Measurements from ENCODE around the gene PTPRU.

DNA sequence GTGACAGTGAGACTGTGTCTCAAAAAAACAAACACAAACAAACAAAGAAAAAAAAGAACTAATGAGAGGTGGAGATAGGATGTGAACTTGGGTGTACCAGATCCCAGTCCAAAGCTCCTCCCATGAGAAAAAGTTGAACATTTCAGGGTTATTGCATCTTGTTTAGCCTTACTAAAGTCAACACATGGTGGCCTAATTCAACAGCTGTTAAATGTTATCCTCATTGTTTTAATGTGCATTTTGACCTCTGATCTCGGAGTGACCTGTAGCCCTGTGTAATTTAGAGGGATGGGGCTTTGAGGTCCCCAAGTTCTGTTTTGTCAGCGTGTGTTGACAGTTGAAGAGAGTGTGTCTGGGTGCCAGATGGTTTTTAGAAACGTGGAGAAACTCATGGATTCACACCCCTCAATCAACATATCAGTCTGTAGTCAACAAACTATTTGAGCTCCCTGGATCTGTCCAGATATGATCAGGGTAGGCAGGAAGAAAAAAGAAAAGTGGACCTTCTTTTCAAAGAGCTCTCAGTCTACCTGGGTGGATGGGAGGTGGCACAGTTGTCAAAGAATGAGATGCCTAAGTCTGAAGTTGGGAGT, 34.7 kb downstream of the PTPRU start:
- TF ChIP-seq, protein P1, sequence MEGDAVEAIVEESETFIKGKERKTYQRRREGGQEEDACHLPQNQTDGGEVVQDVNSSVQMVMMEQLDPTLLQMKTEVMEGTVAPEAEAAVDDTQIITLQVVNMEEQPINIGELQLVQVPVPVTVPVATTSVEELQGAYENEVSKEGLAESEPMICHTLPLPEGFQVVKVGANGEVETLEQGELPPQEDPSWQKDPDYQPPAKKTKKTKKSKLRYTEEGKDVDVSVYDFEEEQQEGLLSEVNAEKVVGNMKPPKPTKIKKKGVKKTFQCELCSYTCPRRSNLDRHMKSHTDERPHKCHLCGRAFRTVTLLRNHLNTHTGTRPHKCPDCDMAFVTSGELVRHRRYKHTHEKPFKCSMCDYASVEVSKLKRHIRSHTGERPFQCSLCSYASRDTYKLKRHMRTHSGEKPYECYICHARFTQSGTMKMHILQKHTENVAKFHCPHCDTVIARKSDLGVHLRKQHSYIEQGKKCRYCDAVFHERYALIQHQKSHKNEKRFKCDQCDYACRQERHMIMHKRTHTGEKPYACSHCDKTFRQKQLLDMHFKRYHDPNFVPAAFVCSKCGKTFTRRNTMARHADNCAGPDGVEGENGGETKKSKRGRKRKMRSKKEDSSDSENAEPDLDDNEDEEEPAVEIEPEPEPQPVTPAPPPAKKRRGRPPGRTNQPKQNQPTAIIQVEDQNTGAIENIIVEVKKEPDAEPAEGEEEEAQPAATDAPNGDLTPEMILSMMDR (IDR thresholded peaks at IDR 0.05) = no peak
- TF ChIP-seq POLR2A (IDR thresholded peaks at IDR 0.05) = no peak
